PC-3 (cell line): Measurements from ENCODE around the gene ZNF682.

ENCODE experiments used
- CTCF ChIP-seq: fragments of 300-600 bp; sonication (generic); conservative IDR thresholded peaks from 2 replicates; pipeline ENCODE4 v1.5.1; 2017; ENCODE audit warnings: antibody characterized with exemption, low read depth, mild to moderate bottlenecking, low read length
- EZH2 ChIP-seq: fragments of 300-600 bp; sonication (generic); IDR thresholded peaks from one replicate; pipeline ENCODE4 v1.6.1; 2017; ENCODE audit warnings: antibody characterized with exemption, mild to moderate bottlenecking, low read length; ENCODE audit not compliant: unreplicated experiment
- EZH2phosphoT487 ChIP-seq: fragments of 300-600 bp; sonication (generic); IDR thresholded peaks from 2 replicates; pipeline ENCODE4 v1.6.1; 2018; ENCODE audit warnings: mild to moderate bottlenecking, antibody characterized with exemption, low read length, borderline replicate concordance

DNA sequence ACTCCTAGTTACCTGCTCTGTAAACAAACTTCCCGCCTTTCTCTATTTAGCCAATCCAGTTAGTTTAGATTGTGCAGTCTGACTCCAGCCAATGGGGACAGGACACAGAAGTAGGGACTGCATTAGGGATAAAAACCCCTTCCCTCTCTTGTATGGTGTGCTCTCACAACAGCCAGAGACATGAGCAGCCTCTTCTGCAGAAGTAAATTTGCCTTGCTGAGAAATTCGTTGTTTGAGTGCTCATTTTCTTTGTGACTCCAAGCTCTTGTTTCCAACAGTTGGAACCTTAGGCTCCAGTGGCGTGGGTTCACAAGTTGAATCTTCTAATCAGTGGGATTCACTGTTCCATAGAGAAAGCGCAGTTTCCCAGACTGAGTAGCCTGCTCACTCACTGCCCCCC is 72.4 kb downstream of the ZNF682 start:
- no peak for TF ChIP-seq CTCF
- no peak for TF ChIP-seq EZH2phosphoT487
- no peak for TF ChIP-seq EZH2
